Forelimb muscle (tissue), 1 donor: ENCODE measurements around the gene SUMO4. TPM values are rescaled to one million over a fixed set of nuclear protein-coding genes. Genes with fewer than 3 reads are reported as not detected.

Source experiments
- polyA plus RNA-seq: library from polyadenylated mRNA; unstranded; fragments of 120-200 nt; gene quantifications from one replicate; pipeline ENCODE4 v1.2.1, GENCODE V29; 2013; ENCODE audit not compliant: insufficient read length

The SUMO4 gene
- polyA plus RNA-seq, 1 donor, result 0.53 TPM

Other genes with a start within 250 kb of the SUMO4 start
- gene TAB2, start 82.5 kb upstream of the SUMO4 start, polyA plus RNA-seq, result 54.6 TPM
- 0.35 TPM for gene ZC3H12D, start 84.8 kb downstream of the SUMO4 start, polyA plus RNA-seq
- gene PPIL4, start 145.8 kb downstream of the SUMO4 start, polyA plus RNA-seq, result 28.9 TPM
- gene GINM1, start 166.1 kb downstream of the SUMO4 start, polyA plus RNA-seq, result 42.0 TPM
- 23.0 TPM for gene KATNA1, start 248.5 kb downstream of the SUMO4 start, polyA plus RNA-seq